H1 (cell line): ENCODE data around the gene DVL1. TPM values are rescaled to one million over a fixed set of nuclear protein-coding genes. Genes with fewer than 3 reads are reported as not detected.

Experiments used
- CTCF ChIA-PET: fragments of 300-600 bp; sonication (Branson Sonifier 250); formaldehyde crosslinking; loops from one replicate; lab custom pipeline; 2021; ENCODE audit not compliant: partially characterized antibody; lab: Charles Lee
- POLR2A ChIA-PET: fragments of 300-600 bp; sonication (Branson Sonifier 250); formaldehyde crosslinking; loops from one replicate; lab custom pipeline; 2021; ENCODE audit warnings: inconsistent platforms; ENCODE audit not compliant: partially characterized antibody; lab: Charles Lee
- DNase-seq, 2 experiments: peaks; one replicate each; pipeline versions ENCODE4 v3.0.0 to v3.0.0-alpha.2; 2010 to 2022; ENCODE audit warnings: low spot score in 2 of 2, low read depth in 1 of 2, mixed read lengths in 1 of 2
- FAIRE-seq: peaks from 2 replicates; lab custom pipeline; 2011; peaks lifted over from hg19 to GRCh38; lab: Jason Lieb, UNC
- H2AFZ ChIP-seq: 2 replicates; pipeline ENCODE4 v1.8.1; 2012; ENCODE audit warnings: low read length, inconsistent platforms
- H2AK5ac ChIP-seq: 2 replicates; pipeline ENCODE4 v1.6.1; 2013; ENCODE audit warnings: low read depth, low read length
- H2BK120ac ChIP-seq: replicated peaks from 2 replicates; pipeline ENCODE3; 2013; ENCODE audit warnings: low read depth, low read length, inconsistent platforms
- H2BK12ac ChIP-seq: 2 replicates; pipeline ENCODE4 v1.6.1; 2013; ENCODE audit warnings: low read depth, low read length
- H2BK15ac ChIP-seq: 2 replicates; pipeline ENCODE4 v1.6.1; 2013; ENCODE audit warnings: low read length
- H2BK20ac ChIP-seq: 2 replicates; pipeline ENCODE4 v1.6.1; 2013; ENCODE audit warnings: low read length
- H2BK5ac ChIP-seq: 2 replicates; pipeline ENCODE4 v1.6.1; 2013; ENCODE audit warnings: low read depth, low read length
- H3K14ac ChIP-seq: 2 replicates; pipeline ENCODE4 v1.6.1; 2013; ENCODE audit warnings: inconsistent platforms; ENCODE audit not compliant: insufficient read length
- H3K18ac ChIP-seq: 2 replicates; pipeline ENCODE4 v1.6.1; 2013; ENCODE audit warnings: low read length; ENCODE audit errors: extremely low read depth
- H3K23ac ChIP-seq: 2 replicates; pipeline ENCODE4 v1.6.1; 2013; ENCODE audit warnings: inconsistent platforms; ENCODE audit not compliant: insufficient read length
- H3K23me2 ChIP-seq: 2 replicates; pipeline ENCODE4 v1.6.1; 2013; ENCODE audit warnings: low read depth, low read length
- H3K27ac ChIP-seq: 2 replicates; pipeline ENCODE4 v1.6.1; 2011; ENCODE audit warnings: low read depth, low read length, inconsistent platforms
- H3K27me3 ChIP-seq, 4 experiments: replicated peaks in 1 of 4; 1 replicate in 1 of 4; 2 replicates in 3 of 4; pipeline versions ENCODE4 v1.6.1 to v1.8.1; 2011 to 2013; ENCODE audit warnings: low read length in 3 of 4, mild to moderate bottlenecking in 3 of 4, inconsistent platforms in 2 of 4, mixed read lengths in 2 of 4, moderate library complexity in 1 of 4; ENCODE audit not compliant: control insufficient read depth in 3 of 4, insufficient read depth in 3 of 4; ENCODE audit errors: extremely low read depth in 1 of 4
- H3K36me3 ChIP-seq, 4 experiments: 2 replicates each; pipeline versions ENCODE4 v1.6.1 to v1.8.1; 2011 to 2013; ENCODE audit warnings: mild to moderate bottlenecking in 4 of 4, low read length in 3 of 4, moderate library complexity in 2 of 4, control low read depth in 1 of 4, inconsistent platforms in 1 of 4; ENCODE audit not compliant: insufficient read depth in 4 of 4, control insufficient read depth in 2 of 4
- H3K4ac ChIP-seq: replicated peaks from 2 replicates; pipeline ENCODE3; 2013; ENCODE audit warnings: low read length, low read depth, mixed read lengths, inconsistent platforms; ENCODE audit not compliant: insufficient read length
- H3K4me1 ChIP-seq, 4 experiments: replicated peaks in 1 of 4; 1 replicate in 1 of 4; 2 replicates in 3 of 4; pipeline versions ENCODE4 v1.6.1 to v1.8.1; 2011 to 2013; ENCODE audit warnings: low read length in 3 of 4, inconsistent platforms in 2 of 4, mixed read lengths in 1 of 4; ENCODE audit not compliant: insufficient read depth in 4 of 4, control insufficient read depth in 3 of 4
- H3K4me2 ChIP-seq, 2 experiments: 2 replicates each; pipeline versions ENCODE4 v1.6.1 to v1.8.1; 2011 to 2013; ENCODE audit warnings: low read depth in 2 of 2, low read length in 2 of 2, control low read depth in 1 of 2, inconsistent platforms in 1 of 2, mild to moderate bottlenecking in 1 of 2; ENCODE audit not compliant: insufficient read depth in 1 of 2
- H3K4me3 ChIP-seq, 4 experiments: fragments of 200-600, 300-600 bp in 1 of 4; sonication (generic), shearing (Covaris generic), sonication (Bioruptor Twin) in 1 of 4; 2 replicates each; pipeline versions ENCODE4 v1.5.1 to v1.8.1; 2011 to 2016; ENCODE audit warnings: low read length in 4 of 4, low read depth in 3 of 4, control low read depth in 2 of 4, inconsistent platforms in 2 of 4, mild to moderate bottlenecking in 2 of 4, mixed read lengths in 1 of 4, moderate library complexity in 1 of 4; ENCODE audit not compliant: insufficient read depth in 2 of 4; ENCODE audit errors: extremely low read depth in 1 of 4
- H3K56ac ChIP-seq: replicated peaks from 2 replicates; pipeline ENCODE3; 2013; ENCODE audit warnings: low read depth, mild to moderate bottlenecking, mixed read lengths, low read length, inconsistent platforms; ENCODE audit not compliant: insufficient read length
- H3K79me1 ChIP-seq: 2 replicates; pipeline ENCODE4 v1.6.1; 2013; ENCODE audit warnings: low read depth, low read length, control low read depth
- H3K79me2 ChIP-seq, 2 experiments: 2 replicates each; pipeline versions ENCODE4 v1.6.1 to v1.8.1; 2012 to 2013; ENCODE audit warnings: low read length in 2 of 2, mild to moderate bottlenecking in 2 of 2, inconsistent platforms in 1 of 2; ENCODE audit not compliant: insufficient read depth in 2 of 2, control insufficient read depth in 1 of 2
- H3K9ac ChIP-seq, 4 experiments: replicated peaks in 1 of 4; 1 replicate in 1 of 4; 2 replicates in 3 of 4; pipeline versions ENCODE4 v1.6.1 to v1.8.1; 2011 to 2013; ENCODE audit warnings: low read depth in 3 of 4, low read length in 3 of 4, control low read depth in 2 of 4, mild to moderate bottlenecking in 2 of 4, moderate library complexity in 2 of 4, inconsistent platforms in 1 of 4; ENCODE audit errors: extremely low read depth in 1 of 4
- H3K9me3 ChIP-seq, 2 experiments: 2 replicates each; pipeline versions ENCODE4 v1.6.1 to v1.8.1; 2012 to 2013; ENCODE audit warnings: mild to moderate bottlenecking in 2 of 2, moderate library complexity in 2 of 2, control low read depth in 1 of 2, inconsistent platforms in 1 of 2, low read depth in 1 of 2, low read length in 1 of 2, mixed read lengths in 1 of 2; ENCODE audit not compliant: insufficient read depth in 2 of 2
- H4K20me1 ChIP-seq, 2 experiments: replicated peaks in 1 of 2; 2 replicates each; pipeline versions ENCODE3 to v1.8.1; 2011 to 2013; ENCODE audit warnings: inconsistent platforms in 2 of 2, low read length in 2 of 2, mild to moderate bottlenecking in 1 of 2; ENCODE audit not compliant: insufficient read depth in 2 of 2, control insufficient read depth in 1 of 2
- H4K5ac ChIP-seq: 2 replicates; pipeline ENCODE4 v1.6.1; 2013; ENCODE audit warnings: low read length, low read depth, mixed read lengths, inconsistent platforms; ENCODE audit not compliant: insufficient read length
- H4K8ac ChIP-seq: 2 replicates; pipeline ENCODE4 v1.8.0; 2013; ENCODE audit warnings: mild to moderate bottlenecking, moderate library complexity, low read length, inconsistent platforms; ENCODE audit not compliant: insufficient read depth; ENCODE audit errors: extremely low read depth
- H4K91ac ChIP-seq: replicated peaks from 2 replicates; pipeline ENCODE3; 2013; ENCODE audit warnings: low read length, mixed read lengths, inconsistent platforms; ENCODE audit not compliant: insufficient read length
- ATF2 ChIP-seq: IDR thresholded peaks from 2 replicates; pipeline ENCODE4 v1.6.1; 2012; ENCODE audit warnings: low read length, inconsistent platforms
- BACH1 ChIP-seq: IDR thresholded peaks from 2 replicates; pipeline ENCODE4 v1.6.1; 2012; ENCODE audit warnings: low read length, improper control_type of control experiment
- HDAC2 ChIP-seq, 2 experiments: fragments of 300-600 bp in 1 of 2; sonication (generic) in 1 of 2; IDR thresholded peaks; 2 replicates each; pipeline ENCODE4 v1.6.1; 2011 to 2012; ENCODE audit warnings: low read depth in 2 of 2, low read length in 2 of 2, mild to moderate bottlenecking in 2 of 2, moderate library complexity in 2 of 2, borderline replicate concordance in 1 of 2, inconsistent platforms in 1 of 2
- KDM5A ChIP-seq: fragments of 200-600 bp; IDR thresholded peaks from 2 replicates; pipeline ENCODE4 v1.7.1; 2012; ENCODE audit warnings: mild to moderate bottlenecking, low read length, inconsistent platforms, mixed read lengths
- MAFK ChIP-seq: IDR thresholded peaks from 2 replicates; pipeline ENCODE4 v1.6.1; 2012; ENCODE audit warnings: low read depth, mild to moderate bottlenecking, improper control_type of control experiment, low read length
- NANOG ChIP-seq: IDR thresholded peaks from 2 replicates; pipeline ENCODE4 v1.6.1; 2011; ENCODE audit warnings: low read length, low read depth, mild to moderate bottlenecking, inconsistent platforms; ENCODE audit not compliant: insufficient read depth, poor library complexity, severe bottlenecking
- PHF8 ChIP-seq: fragments of 200-600 bp; sonication (generic); conservative IDR thresholded peaks from 2 replicates; pipeline ENCODE4 v1.7.1; 2012; ENCODE audit warnings: low read depth, mild to moderate bottlenecking, inconsistent platforms, low read length, moderate library complexity
- POLR2A ChIP-seq, 2 experiments: IDR thresholded peaks; 1 replicate in 1 of 2; 2 replicates in 1 of 2; pipeline ENCODE4 v1.6.1; 2011; ENCODE audit warnings: low read depth in 2 of 2, low read length in 2 of 2, mild to moderate bottlenecking in 2 of 2; ENCODE audit errors: control extremely low read depth in 1 of 2
- WGBS, 2 experiments: shearing (Covaris generic) in 1 of 2; methylation state at CpG; one replicate each; pipeline versions ENCODE4 v1.1.6 to v1.1.7; 2013 to 2015; ENCODE audit warnings: low lambda C conversion rate in 2 of 2, mixed read lengths in 2 of 2, inconsistent platforms in 1 of 2, low coverage in 1 of 2, missing lambda C conversion rate in 1 of 2; ENCODE audit not compliant: insufficient replicate concordance in 2 of 2, insufficient coverage in 1 of 2, insufficient read length in 1 of 2; ENCODE audit errors: extremely low coverage in 1 of 2, missing lambda C conversion rate in 1 of 2; 5-methylcytosine and 5-hydroxymethylcytosine counted together
- polyA plus RNA-seq, 7 experiments: library from polyadenylated mRNA; depleted of rRNA in 3 of 7; stranded (reverse) in 5 of 7; unstranded in 2 of 7; fragments of >200 nt in 5 of 7; fragments of 200-250 nt in 2 of 7; gene quantifications; 1 replicate in 5 of 7; 2 replicates in 1 of 7; 4 replicates in 1 of 7; pipeline versions ENCODE4 v1.2.1 to v1.2.3, GENCODE V29; 2011 to 2013; ENCODE audit warnings: missing spikeins in 2 of 7, mixed read lengths in 2 of 7
- total RNA-seq: library from RNA; stranded (reverse); fragmentation: NEBNext Ultra II Directional; extraction: Animal tissue kit (Norgen Biotek cat#: 25700); gene quantifications from 2 replicates; pipeline ENCODE4 v1.2.1, GENCODE V29; 2021

The DVL1 gene
- total and polyA plus RNA-seq, 2 of the 8 experiments (the other 6 are each of a cell fraction or from before 2014, with no cell fraction given): 39.4 to 58.9 TPM

- TF ChIP-seq KDM5A: no peak
- no peak for TF ChIP-seq MAFK
- TF ChIP-seq NANOG: no peak
- TF ChIP-seq BACH1: peak; percentile 29
- TF ChIP-seq HDAC2 (IDR thresholded peaks at IDR 0.05; ENCODE audit: borderline replicate concordance in 1 of 2, low read depth in 2 of 2, low read length in 2 of 2): no peak
- no peak for TF ChIP-seq POLR2A (IDR thresholded peaks at IDR 0.05; ENCODE audit: control extremely low read depth in 1 of 2, low read depth in 2 of 2, low read length in 2 of 2)
- no peak for TF ChIP-seq PHF8
- TF ChIP-seq ATF2: no peak
- Histone ChIP-seq H4K5ac (no peak overlapping the region), H3K14ac (no peak overlapping the region), H2BK5ac (no peak overlapping the region), H3K9me3 (peaks cover 12 to 18% of the 10 kb centered on the region in 2 experiments; a peak in 3 of 4 replicates), H3K9ac (no peak overlapping the region), H2BK12ac (no peak overlapping the region), H3K27ac (no peak overlapping the region), H2BK15ac (no peak overlapping the region), H2BK20ac (no peak overlapping the region; the same call in 1 of the 2 replicates), H3K4ac (no peak overlapping the region), H3K4me2 (no peak overlapping the region), H3K23ac (no peak overlapping the region), H3K23me2 (peaks cover 17% of the 10 kb centered on the region; the same call in 1 of the 2 replicates), H3K79me1 (no peaks in the 10 kb centered on the region), H3K27me3 (no peaks in the 10 kb centered on the region; a peak in 1 of 7 replicates), H4K20me1 (peaks cover 0 to 9% of the 10 kb centered on the region in 2 experiments), H3K4me1 (peaks cover 0 to 7% (median 5%) of the 10 kb centered on the region in 4 experiments; a peak in 5 of 7 replicates), H3K36me3 (no peaks in the 10 kb centered on the region; a peak in 1 of 8 replicates), H3K4me3 (no peak overlapping the region), H2BK120ac (no peak overlapping the region), H2AFZ (no peak overlapping the region), H3K56ac (peak overlapping the region; percentile 94), H3K79me2 (no peaks in the 10 kb centered on the region), H2AK5ac (peak overlapping the region; percentile 82; the same call in 1 of the 2 replicates), H4K91ac (no peak overlapping the region), H3K18ac (no peak overlapping the region), H4K8ac (no peak overlapping the region)
- POLR2A ChIA-PET: interaction anchor here (0.8 to 33.4 kb wide), 2 partner anchors 29 to 57 kb away, joined by 3 to 719 read pairs; partner anchors contain the start of genes CCNL2 and MRPL20
- FAIRE-seq (no peak), DNase-seq (no peak)
- 87 to 100% methylated on average over 5 of the region's 5 CpGs for WGBS, 2 experiments
- CTCF ChIA-PET: no interaction called here
These were observed 18.1 kb upstream of the DVL1 start for GRCh38 chr1:1367315-1367714.
